ENCODE results near the gene TRPT1.

Gene TRPT1, protein sequence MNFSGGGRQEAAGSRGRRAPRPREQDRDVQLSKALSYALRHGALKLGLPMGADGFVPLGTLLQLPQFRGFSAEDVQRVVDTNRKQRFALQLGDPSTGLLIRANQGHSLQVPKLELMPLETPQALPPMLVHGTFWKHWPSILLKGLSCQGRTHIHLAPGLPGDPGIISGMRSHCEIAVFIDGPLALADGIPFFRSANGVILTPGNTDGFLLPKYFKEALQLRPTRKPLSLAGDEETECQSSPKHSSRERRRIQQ

DNA sequence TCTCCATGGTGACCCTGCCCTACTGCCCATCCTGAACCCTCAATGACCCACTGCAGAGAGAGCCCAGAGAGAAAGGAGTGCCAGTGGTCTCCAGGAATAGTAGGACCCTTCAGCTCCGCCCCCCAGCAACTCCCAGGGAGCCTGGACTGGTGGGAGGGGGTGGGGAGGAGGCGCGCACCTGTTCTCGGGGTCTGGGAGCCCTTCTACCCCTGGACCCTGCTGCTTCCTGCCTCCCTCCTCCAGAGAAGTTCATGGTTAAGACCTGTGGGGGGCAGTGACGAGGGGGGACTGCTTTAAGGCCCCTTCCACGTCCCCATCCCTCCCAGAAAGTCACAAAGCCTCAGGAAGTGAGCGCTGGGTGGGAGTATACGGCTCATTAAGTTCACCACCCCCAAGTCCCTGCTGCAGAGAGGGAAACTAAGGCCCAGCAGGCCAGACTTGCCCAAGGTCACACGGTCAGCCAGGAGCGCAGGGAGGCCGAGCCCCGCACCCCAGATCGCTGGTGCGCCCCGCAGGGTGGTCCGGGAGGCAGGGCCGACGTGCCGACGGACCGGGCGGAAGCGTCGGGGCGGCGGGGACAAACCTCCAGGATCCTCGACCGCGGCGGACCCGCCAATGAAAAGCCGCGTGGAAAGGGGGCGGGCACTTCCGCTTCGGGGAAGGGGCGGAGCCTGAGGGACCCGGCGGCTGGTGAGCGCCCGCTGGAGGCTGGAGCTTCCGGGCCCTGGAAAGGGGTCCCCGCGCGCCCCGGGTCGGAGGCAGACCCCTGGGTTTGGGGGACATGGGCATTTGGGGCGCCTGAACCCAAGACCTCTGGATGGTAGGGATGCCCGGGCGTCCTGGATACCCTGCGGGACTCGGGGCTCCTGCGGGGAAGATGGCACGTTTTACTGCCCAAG is at the start of gene TRPT1, which contains the start of gene NUDT22:
TRPT1 (minus strand) TSS at position 579 of the 899 bp plus-strand sequence; CDS start at position 253, 326 bp downstream.
NUDT22 (plus strand) TSS at position 667 of the 899 bp plus-strand sequence. CDS start 379 bp downstream, outside the sequence.
- DNase-seq, result peak; percentile 76

DNA sequence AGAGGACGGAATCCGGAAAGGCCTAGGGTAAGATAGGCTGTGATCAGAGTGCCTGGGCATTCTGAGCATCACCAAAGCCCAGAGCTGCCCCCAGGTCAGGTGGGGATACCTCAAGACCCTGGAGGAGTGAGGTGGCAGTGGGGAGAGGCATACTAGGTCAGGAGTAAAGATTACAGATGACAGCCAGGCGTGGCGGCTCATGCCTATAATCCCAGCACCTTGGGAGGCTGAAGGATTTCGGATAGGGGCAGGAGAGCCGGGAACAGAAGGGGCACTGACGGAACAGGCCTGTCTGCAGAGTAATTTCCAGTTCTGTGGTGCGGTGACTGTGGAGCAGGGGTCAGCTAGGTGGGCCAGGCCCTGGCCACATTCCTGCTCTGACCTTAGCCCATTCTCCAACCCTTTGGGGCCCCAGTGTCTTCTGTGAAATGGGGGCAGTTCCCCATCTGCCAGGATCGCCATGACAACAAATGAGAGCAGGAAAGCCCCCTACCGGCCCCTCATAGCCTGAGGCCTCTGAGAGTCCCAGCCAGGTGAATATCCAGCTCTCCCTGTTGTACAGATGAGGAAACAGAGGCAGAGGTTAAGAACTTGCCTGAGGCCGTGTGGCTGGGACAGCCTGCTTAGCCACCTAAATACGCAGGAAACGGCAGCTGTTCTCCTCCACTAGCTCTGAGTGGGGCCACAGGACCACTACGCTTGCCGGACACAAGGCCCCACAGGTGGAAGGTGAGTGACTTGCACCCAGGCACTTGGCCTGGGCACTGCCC is 49.2 kb upstream of the TRPT1 start:
- DNase-seq, result no peak

DNA sequence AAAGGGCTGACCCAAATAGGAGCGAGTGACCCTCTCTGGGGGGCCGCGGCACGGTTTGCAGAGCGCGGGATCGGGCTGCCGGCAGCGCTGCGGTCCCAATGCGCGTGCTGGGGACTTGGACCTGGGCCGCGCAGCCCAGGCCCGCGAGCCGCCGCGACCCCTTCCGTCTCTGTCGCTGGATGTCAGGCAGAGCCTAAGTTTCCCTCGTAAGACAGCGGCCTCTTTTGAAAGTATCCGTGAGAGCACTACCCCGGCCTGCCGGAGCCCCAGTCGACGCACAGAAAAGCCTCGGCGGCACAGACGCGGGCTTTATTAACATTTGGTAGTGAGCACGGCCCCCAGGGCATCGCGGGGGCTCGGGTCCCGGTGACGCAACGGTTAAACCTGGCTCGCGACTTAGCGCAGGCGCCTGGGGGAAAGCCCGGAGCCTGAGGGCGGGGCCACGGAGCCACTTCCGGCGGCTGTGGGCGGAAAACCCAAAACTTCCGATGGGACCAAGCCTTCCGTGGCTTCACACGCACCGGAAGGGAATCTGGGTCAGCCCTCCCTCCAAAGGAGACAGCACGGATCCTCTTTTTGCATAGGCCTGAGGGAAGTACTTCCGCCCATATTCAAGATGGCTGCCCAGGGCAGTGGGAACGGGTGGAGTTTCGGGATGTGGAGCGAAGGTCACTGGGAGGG is 43.7 kb upstream of the TRPT1 start:
- peak; percentile 99 for DNase-seq

DNA sequence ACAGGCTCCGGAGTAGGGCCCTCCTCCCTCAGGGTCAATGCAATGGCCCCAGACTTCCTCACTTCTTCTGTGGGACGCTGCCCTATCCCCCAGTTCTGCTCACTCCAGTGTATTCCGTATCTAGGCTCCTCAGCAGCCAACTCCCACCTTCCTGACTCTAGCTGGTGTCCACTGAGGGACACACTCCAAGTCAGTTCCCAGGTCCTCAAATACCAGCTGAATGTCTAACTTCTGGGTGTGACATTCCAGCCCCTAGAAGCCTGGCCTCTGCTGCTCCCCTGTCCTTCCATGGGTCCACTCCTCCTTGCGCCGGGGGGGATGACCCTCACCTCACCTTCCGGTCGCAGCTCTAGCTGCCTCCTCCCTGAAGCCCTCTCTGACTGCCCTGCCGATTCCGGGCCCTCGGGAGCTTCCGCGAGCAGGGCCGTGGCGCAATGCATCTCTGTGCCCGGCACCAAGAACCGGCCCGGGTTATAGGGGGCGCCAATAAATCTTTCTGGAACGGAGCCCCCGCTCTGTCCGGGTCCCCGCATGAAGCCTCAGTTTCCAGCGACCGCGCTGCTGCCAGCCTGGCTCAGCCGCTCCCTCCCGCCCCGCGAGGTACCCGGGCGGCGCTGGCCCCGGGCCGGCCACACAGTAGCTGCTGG is 43.0 kb upstream of the TRPT1 start:
- DNase-seq, result no peak

DNA sequence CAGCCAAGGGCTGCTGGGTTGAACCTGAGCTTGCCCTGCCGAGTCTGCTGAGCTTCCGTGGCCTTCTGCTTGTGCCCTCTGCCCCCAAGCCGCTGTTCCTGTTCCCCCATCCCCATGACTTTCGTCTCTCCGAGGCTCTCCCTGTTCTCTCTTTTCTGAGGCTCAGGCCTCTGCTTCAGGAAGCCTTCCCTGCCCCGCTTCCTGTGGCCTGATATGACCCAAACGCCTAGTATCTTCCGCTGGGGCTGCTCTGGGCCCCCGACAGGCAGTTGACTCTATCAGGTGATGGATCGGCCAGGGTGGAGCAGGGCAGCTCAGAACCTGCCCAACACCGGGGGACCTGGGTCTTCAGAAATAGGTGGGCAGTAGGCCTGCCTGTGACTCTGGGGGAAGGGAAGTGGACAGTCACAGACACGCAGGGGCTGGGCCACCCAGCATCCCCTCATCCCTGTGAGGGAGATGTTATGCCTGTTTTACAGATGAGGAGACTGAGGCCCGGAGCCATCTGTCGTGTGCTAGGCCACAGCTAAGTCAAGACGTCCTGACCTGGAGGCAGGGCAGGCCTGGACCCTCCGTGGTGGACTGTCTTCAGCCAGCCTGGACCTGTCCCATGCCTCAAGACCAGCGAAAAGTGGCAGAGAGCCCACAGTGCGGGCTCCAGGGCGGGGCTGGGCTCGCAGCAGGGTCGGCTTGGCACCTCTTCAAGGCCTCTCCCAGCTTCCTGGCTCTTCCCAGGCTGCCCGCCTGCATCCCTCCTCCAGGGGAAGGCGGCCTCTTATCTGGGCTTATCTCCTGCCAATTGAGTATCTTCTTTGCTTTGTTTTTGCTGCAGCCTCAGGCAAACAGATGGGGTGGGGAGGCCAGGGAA is 42.3 kb upstream of the TRPT1 start:
- DNase-seq, result peak; percentile 30

DNA sequence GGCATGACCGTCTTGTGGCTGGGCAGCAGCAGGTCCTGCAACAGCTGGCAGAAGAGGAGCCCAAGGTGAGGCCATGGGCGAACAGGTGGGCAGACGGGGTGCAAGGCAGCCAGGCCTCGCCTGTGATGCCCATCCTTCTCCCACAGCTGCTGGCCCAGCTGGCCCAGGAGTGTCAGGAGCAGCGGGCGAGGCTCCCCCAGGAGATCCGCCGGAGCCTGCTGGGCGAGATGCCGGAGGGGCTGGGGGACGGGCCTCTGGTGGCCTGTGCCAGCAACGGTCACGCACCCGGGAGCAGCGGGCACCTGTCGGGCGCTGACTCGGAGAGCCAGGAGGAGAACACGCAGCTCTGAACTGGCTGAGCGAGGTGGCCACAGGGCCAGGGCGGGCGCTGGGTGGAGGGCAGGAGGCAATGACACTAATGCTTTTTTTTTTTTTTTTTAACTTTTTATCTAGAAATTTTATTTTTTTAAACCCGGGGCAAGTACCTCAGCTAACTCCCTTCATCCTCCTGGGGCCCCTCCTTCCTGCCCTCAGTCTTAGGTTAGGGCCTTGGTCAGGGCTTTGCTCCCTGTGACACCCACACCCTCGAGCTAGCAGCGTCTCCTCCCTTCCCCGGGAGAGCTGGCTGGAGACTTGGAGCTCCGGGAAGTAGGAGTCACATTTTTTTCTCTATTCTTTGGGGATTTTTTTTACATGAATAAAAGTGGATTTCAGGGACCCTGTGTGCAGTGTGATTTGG is 41.4 kb upstream of the TRPT1 start:
- no peak for DNase-seq

DNA sequence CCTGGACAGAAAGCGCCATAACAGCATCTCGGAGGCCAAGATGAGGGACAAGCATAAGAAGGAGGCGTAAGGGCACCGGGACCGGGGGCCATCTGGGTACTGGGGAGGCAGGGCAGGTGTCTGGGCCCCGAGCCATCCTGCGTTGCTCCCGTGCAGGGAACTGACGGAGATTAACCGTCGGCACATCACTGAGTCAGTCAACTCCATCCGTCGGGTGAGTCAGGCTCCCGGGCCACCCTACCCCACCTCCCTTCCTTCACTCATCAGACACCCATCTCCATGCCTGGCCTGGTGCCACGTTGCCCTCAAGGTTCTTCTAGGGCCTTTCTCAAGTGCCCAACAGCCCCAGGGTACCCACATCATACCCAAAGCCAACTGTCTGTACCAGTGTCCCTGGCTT is 40.4 kb upstream of the TRPT1 start:
- peak; percentile 57 for DNase-seq

DNA sequence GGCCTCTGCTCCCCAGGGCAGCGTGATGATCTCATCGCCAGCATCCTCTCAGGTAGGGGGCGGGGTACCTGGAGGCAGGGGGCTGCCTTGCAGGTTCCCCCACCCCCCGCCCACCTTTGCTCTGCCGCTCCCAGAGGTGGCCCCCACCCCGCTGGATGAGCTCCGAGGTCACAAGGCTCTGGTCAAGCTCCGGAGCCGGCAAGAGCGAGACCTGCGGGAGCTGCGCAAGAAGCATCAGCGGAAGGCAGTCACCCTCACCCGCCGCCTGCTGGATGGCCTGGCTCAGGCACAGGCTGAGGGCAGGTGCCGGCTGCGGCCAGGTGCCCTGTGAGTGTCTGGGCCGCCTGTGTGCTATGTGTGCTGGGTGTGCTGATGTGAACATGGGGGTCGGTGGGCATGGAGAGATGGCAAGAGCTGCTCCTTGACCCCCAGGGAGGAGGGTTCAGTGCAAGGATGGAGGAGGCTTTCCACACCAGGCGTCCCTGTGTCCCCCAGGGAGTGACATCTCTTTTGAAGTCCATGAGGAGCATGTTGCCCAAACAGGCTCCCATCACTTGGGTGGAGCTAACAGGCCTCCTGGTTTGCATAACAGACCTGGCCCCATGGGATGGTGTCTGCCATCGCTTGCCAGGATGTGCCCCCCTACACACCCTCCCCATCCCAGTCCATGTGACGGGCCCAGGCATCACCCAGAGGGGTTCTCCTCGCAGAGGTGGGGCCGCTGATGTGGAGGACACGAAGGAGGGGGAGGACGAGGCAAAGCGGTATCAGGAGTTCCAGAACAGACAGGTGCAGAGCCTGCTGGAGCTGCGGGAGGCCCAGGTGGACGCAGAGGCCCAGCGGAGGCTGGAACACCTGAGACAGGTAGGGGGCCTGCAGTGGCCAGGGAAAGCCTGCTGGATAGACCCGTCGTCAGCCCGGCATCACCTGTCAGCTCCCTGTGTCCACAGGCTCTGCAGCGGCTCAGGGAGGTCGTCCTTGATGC is 39.5 kb upstream of the TRPT1 start:
- DNase-seq, result no peak

DNA sequence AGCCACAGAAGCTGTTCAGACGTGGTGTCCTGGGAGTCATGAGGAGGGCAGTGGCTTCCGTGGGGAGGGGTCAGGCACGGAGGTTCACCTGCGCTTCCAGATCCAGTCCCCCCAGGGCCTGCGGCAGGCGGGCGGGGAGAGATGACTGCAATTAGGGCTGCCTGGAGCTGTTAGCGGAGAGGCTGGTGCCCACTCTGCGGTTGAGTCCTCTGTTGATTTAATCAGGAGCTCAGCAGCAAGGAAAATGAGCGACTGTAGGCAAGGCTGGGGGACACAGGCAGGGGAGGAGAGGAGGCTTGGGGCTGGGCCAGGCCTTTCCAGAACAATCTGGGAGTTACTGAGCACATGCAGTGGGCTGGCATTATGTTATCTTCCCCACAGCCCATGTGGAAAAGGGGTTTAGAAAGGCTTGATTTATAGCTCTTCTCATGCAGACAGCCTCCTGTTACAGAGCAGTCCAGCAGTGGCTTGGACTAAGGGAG is 38.4 kb upstream of the TRPT1 start:
- DNase-seq, result no peak

DNA sequence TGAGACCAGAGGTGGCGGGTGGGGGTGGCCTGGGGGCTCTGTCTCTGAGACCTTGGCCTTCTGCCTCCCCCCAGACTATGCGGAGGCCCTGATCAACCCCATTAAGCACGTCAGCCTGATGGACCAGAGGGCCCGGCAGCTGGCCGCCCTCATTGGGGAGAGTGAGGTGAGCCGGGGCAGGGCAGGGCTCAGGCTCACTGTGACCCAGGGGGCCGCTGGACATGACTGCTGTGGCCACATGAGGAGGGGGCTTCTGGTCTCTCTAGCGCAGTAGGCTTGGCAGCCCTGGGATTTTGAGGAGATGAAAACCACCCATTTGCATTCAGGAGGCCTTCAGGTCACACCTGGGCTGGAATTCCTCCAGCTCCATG is 37.9 kb upstream of the TRPT1 start:
- DNase-seq, result no peak

DNA sequence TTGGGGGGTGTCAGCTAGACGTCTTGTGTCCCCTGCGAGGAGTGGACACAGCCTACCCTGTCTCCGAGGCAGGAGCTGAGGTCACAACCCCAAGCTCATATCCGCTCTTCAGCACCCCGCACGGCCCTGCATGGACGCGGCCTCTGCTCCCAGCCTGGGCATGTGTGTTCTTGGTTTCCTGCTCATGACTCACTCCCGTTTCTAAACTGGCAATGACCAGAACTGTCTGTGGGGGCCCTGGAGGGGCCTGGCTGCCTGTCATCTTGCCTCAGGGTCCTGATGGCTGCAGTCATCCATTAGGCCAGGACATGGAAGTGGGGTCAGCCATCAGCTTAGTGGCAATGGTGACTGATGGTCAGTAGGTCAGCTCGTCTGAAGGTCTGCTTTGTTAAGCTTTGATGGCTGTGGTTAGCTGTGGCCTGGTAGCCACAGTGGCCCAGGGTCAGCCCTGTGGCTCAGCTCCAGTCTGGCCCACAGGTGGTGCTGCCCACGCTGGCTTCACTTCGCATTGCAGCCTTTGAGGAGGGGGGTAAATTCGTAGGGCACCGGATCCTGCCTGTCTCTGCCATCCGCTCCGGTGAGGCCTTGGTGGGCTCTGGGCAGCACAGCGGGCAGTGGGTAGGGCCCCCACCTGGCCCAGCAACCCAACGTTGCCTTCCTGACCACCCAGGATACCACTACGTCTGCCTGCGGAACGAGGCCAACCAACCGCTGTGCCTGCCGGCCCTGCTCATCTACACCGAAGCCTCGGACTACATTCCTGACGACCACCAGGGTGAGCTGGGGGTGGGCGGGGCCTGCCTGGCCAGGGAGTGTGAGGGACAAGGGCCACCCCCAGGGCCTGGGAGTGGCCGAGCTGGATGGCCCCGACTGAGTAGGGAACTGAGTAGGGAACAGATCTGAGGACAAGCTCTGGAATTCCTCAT is 37.3 kb upstream of the TRPT1 start:
- peak; percentile 41 for DNase-seq

DNA sequence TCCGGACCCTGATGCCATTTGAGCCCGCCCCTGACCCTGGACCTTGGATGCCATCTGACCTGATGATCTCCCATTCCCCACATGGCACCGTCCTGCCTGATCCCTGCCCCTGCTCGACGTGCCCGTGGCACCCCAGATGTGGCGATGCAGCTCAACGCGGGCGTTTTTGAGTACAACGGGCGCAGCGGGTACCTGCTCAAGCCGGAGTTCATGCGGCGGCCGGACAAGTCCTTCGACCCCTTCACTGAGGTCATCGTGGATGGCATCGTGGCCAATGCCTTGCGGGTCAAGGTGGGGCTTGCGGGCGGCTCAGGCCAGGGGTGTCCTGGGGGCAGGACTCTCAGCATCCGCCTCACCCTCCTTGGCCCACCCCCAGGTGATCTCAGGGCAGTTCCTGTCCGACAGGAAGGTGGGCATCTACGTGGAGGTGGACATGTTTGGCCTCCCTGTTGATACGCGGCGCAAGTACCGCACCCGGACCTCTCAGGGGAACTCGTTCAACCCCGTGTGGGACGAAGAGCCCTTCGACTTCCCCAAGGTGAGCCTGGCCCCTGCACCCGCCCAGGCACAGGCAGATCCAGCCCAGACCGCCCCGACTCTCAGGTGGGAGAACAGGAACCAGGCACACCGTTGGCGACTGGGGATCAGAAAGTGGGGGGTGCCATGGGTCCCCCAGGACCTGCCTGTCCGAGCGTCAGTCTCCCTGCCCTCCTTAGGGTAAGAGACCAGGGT is 36.5 kb upstream of the TRPT1 start:
- DNase-seq, result no peak

DNA sequence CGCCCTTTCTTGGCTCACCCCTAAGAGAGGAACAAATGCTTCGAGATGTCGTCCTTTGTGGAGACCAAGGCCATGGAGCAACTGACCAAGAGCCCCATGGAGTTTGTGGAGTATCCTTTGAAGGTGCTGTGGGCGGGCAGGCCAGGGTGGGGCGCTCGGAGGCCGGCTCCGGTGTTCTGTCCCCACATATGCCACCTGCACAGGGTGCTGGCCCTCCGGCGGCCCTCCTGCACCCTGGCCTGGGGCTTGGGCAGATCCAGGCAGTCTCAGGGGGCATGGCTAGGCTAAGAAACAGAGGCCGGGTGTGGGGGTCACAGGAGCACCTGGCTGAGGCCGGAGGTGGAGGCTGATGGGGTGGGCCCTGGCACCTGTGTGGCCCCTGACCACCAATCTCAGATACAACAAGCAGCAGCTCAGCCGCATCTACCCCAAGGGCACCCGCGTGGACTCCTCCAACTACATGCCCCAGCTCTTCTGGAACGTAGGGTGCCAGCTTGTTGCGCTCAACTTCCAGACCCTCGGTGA is 35.6 kb upstream of the TRPT1 start:
- no peak for DNase-seq

DNA sequence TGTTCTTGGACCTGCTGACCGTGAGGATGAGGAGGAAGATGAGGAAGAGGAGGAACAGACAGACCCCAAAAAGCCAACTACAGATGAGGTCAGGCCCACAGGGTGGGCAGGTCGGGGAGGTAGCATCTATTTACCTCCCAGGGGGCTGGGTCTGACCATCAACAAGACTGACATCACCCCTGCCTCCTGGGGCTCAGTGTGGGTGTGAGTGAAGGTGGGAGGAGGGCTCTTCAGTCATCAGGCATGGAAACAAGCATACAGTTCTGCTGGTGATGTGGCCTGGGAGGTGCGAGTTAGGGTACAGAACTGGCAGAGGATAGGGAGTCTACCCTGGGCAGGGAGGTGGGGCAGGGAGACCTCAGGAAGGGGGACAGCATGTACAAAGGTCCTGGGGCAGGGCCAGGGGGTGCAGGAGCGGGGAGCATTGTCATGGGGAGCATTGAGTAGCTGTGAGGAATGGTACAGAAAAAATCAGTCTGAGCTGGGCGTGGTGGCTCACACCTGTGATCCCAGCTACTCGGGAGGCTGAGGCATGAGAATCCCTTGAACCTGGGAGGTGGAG is 34.2 kb upstream of the TRPT1 start:
- DNase-seq, result no peak

DNA sequence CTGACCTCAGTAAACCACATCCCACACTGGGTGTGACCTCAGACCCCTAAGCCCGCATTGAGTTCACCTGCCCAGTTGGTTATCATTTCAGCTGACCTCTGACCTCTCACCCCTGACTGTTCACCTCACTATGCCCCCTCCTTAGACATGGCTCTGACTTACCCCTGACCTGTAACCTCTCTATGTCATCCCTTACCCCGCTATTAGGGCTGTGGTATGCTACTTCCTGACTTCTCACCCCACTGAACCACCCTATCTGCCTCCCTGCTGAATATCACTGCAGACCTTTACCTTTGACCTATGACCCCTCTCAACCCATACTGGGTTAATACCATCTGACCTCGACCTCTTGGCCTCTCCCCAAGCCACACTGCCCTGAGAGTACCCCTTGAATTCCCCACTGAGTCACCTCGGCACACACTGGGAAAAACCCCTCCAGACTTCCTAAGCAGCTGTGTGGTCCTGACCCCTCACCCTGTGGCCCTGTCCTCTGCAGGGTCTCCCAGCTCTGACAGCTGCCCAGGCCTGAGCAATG is 33.6 kb upstream of the TRPT1 start:
- no peak for DNase-seq

DNA sequence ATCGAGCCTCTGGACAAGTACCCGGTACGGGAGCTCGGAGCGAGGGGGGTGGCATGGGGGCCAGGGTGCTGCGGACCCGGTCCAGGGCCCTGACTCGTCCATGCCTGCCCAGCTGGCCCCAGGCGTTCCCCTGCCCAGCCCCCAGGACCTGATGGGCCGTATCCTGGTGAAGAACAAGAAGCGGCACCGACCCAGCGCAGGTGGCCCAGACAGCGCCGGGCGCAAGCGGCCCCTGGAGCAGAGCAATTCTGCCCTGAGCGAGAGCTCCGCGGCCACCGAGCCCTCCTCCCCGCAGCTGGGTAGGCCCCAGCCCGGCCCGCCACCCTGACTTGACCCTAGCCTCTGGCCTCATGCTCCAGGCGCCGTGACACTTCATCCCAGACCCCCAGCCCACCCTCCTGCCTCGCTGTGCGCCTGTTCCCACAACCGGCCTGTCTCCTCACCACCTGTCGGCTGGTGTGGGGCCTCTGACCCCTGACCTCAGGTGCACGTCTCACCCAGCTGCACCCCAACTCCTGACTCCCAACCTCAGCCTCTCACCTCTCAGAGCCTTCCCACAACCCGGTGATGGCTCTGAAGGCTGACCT is 33.1 kb upstream of the TRPT1 start:
- no peak for DNase-seq
